HUDEP-2 (cell line): Measurements from ENCODE around the gene LRRC18.

Source experiments
- DNase-seq, 76 experiments: peaks; one replicate each; lab custom pipeline; 2025; ENCODE audit not compliant: unreplicated experiment in 76 of 76; lab: John Stamatoyannopoulos, UW

The LRRC18 gene

DNA sequence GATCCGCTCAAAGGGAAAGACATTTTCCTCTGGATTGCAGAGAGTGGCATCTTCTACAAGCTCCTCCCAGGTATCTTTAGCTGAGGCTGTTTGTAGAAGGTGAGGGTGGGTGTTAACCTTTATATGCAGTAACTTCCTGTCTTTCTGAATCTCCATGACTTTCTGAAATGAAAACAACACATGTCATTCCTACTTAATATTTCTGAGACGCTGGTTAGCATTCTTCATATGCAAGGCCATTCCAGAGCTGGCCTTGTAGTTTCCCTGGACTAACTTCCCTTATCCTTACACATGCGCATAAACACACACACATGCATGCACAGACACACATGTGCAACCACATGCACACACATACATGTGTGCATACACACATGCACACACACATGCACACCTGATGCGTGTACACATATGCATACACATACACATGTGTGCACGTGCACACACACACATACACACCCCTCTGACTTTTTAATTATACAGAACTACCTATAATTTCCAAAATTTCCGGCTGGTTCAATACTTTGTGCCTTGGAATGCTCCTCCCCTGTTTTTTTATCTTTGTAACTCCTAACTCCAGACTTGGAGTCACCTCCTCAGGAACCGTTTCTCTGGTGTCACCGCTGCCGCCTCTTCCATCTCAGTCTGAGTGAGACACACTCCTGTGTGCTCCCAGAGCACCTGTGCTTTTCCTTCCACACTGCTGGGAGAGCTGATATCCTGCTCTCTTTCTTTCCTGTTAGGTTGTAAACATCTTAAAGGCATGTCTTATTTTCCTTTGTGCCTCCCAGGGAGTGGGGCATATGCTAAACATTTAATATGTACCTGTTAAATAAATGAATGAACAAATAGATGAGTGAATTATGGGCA, 55.2 kb downstream of the LRRC18 start:
- DNase-seq = no peak

DNA sequence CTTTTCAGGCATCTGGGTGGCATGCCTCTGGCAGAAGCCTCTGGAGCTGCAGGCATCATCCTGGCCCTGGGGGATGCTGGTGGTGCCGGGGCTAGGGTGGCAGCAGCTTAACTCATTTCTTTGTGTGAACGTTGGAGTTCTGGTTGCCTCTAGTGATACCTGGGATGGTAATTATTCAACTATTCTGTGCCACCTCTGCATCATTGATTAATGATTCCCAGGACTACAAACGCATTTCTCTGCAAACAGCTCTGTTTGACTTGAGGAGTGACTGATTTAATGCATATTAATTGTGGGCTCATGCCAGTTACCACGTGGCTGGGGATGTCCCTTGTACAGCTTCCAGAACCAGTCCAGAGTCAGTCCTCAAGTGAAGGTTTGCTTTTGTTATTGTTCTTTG, 55.9 kb downstream of the LRRC18 start:
- no peak for DNase-seq

DNA sequence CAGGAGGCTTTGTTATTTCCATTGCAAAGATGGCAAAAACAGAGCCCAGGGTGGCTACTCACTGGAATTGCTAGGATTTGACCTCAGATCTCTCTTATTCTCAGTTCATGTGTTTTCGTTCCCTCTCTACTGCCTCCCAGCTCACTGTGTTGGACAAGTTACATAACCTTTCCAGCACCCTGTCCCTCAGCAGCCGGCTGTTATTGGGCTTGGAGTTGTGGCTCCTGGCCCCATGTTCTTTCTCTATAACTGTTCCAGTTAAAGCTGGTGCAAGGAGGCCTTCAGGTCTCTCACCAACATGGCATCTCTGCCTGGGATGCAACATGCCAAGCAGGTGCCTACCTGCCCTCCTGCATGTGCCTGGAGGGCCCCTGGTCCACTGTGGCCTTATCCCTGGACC, 56.8 kb downstream of the LRRC18 start:
- DNase-seq = no peak

DNA sequence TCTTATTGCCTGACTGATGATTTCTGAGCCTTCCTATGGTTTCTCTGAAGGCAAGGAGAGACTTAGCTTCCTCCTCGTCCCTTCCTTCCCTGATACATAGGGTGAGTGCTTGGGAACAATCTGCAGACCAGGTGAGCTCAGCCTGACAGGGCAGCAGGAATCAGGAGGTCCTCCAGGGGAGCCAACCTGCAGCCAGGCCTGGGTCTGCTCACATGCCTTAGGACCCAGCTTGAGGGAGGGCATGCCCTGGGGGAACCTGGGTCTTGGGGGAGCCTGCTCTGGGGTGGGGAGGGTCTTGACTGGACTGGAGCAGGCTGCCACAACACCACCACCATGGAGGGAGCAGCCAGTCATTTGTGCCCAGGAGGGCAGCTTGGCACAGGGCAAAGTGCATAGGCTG, 57.7 kb downstream of the LRRC18 start:
- no peak for DNase-seq

DNA sequence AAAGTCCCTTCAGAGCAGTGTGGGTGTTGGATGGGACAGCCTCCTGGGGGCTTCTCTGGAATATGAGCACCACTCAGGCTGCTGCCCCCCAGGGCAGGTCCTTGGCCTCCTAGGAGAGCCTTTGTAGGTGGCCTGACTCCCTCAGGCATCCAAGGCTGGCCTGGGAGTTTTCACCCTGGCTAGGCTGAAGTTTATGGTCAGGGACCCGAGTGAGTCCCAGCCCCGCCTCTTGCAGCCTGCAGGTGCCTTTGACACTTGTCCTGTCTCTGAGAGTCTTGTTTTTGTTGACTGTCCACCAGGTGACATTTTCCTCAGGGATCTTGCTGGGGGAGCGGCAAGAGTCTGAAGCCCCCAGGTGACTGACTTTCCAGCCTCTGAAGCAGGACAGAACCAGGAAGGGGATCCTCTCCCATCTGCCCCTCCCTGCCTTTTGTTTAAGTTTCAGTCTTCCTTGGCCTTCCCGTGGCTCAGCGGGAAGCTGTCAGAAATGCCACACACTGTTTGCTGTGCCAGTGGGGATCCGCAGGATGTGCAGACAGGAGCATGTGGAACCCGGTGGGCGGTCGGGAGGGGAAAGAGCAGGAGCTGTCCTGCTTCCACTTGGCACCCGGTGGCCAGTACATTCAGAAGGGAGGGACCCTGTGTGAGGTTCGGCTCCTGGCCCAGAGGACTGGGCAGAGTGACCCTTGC, 59.5 kb downstream of the LRRC18 start:
- no peak for DNase-seq

DNA sequence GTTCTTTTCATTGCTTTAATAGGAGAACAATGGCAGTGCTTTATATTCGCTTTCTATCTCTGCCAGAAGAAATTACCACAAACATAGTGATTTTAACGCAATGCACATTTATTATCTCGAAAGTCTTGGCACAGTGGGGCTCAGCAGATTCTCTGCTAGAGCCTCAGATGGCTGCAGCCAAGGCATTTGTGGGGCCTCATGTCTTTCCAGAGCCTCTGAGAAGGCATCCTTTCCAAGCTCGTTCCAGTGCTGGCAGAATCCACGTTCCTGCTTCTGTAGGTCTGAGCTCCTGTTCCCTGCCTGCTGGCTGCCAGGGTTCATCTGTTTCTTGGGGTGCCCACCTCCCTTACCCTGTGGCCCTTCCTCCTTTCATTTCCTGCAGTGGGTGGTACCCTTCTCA, 60.2 kb downstream of the LRRC18 start:
- DNase-seq = no peak

DNA sequence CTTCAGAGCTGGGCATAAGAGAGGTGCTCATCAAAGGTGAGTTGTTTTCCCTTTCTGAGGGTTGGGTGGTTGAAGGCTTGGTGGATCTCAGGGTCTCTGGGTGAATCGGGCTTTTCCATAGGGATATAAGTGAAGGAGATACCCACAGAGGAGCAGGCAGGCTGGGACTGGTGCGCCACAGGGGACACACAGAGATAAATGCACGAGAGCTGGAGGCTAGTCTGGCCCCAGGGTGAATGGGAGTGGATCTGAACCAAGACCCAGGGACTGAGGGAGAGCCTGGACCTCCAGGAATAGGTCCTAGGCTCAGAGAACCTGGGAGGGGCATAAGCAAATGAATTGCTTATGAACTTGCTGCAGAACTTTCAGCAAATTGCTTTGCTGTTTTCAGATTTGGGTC, 61.5 kb downstream of the LRRC18 start:
- no peak for DNase-seq

DNA sequence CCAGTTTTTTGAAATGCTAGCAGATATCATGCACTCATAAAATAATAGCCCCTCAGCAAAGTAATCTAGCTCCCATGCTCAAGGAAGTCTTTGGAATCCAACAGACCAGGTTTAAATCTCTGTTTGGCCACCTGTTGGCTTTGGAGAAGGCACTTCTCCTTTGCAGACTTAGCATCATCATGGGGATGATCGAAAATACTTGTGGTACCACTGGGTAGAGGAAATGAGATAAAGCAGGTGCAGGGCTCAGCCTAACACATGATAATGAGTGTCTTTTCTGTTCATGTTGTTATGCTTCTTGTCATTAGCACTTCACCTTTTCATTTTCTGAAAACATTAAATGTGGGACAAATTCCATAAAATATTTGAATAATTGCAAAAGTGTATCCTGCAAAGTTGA, 67.4 kb downstream of the LRRC18 start:
- no peak for DNase-seq
